Testis (tissue), 2 donors: ENCODE results near the gene MTMR1.

ENCODE experiments used
- CTCF ChIP-seq, 3 experiments: fragments of 450-650 bp in 2 of 3; fragments of 200-600 bp in 1 of 3; sonication (generic) in 1 of 3; IDR thresholded peaks; one replicate each; pipeline ENCODE4 v1.5.1; 2016 to 2019; ENCODE audit warnings: antibody characterized with exemption in 3 of 3, mild to moderate bottlenecking in 2 of 3, moderate library complexity in 1 of 3
- POLR2A ChIP-seq: fragments of 450-650 bp; IDR thresholded peaks from one replicate; pipeline ENCODE4 v1.6.1; 2017; ENCODE audit warnings: antibody characterized with exemption, mild to moderate bottlenecking, moderate library complexity

GRCh38 chrX:150765782-150766350 lies 72.7 kb downstream of the MTMR1 start:
- TF ChIP-seq CTCF (IDR thresholded peaks at IDR 0.05) (no peak), POLR2A (no peak)
